GM19452 (cell line): ENCODE measurements around the gene MAST4.

Experiments used
- ATAC-seq: cut with Tn5 transposase; IDR thresholded peaks from one replicate; pipeline ENCODE4 v1.9.1; 2021; ENCODE audit not compliant: unreplicated experiment

MAST4 gene

DNA sequence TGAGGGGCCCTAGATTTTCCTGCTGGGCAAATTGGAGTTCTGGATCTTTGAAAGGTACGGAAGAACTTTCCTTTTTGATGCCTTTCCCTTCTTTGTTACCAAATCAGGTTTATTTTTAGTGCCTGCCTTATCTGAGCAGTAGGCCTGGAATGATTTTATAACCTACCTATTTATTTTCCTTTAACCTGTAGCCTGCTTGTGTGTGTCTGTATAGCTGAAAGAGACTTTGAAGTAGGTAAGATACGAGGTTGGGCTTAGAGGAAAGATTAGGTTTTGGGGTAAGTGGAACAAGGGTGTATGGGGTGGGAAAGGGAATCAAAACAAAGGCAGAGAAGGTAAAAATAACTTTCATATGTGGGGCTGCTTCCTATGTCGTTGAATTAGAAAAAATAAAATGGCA lies 389.2 kb downstream of the MAST4 start:
- no peak for ATAC-seq

DNA sequence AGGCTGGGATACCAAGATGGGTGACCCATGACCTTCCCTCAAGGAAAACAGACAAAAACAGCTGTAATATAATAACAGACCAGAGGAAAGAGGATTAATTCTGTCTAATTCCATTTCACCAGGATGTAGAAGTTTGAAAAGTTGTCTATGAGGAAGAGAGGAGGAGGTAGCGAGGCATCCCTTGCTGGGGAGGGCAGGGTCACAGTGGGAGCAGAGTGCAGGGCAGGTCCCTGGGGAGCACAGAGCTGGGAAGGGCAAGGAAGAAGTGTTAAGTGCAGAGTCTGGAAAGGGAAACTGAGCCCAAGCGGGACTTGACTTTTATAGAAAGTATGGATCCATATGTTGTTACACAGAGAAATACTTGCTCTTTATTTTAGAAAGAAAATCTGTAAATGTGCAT lies 389.8 kb downstream of the MAST4 start:
- ATAC-seq, result no peak

DNA sequence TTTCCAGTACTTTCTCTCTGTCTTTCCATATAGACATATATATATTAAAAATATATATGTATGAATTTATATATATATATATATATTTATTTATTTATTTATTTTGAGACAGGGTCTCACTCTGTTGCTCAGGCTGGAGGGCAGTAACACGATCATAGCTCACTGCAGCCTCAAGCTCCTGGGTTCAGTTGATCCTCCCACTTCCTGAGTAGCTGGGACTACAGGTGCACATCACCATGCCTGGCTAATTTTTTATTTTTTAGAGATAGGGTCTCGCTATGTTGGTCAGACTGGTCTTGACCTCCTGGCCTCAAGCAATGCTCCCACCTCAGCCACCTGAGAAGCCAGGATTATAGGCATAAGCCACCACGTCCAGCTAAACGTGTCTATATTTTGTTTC lies 390.3 kb downstream of the MAST4 start:
- no peak for ATAC-seq

DNA sequence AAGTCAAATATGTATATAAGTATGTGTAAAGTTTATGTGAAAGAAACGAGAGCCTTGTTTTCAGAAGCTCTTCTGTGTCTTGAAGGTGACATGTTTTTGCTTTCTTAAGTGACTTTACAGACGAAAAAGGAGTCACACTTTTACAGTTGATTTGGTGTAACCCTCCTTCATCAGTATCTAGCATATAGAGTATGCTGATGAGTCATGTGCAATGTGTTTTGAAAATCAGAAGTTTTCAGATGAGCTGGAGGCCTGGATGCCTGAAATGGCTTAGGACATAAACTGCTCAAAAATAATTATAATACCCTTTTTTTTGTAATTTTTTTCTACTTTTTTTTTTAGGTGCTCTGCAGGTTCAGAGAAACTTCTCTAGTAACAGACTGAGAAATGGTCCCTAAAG lies 390.9 kb downstream of the MAST4 start:
- ATAC-seq, result no peak

DNA sequence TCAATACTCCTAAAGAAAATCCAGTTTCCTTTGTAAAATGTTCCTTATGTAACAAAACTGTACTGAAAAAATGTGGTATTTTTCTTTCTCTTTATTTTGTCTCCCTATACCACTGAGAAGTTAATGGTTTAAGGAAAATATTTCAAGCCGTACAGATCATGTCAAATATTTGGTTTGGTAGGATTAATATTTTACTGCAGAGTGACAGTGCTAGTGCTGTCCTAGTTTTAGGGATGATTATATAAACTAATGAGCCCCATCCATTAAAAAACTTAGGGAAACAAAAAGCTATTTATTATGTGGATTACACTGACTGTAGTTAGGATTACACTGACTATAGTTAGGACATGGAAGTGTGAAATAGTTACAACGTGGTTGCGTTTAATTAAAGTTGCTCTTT lies 391.3 kb downstream of the MAST4 start:
- no peak for ATAC-seq

DNA sequence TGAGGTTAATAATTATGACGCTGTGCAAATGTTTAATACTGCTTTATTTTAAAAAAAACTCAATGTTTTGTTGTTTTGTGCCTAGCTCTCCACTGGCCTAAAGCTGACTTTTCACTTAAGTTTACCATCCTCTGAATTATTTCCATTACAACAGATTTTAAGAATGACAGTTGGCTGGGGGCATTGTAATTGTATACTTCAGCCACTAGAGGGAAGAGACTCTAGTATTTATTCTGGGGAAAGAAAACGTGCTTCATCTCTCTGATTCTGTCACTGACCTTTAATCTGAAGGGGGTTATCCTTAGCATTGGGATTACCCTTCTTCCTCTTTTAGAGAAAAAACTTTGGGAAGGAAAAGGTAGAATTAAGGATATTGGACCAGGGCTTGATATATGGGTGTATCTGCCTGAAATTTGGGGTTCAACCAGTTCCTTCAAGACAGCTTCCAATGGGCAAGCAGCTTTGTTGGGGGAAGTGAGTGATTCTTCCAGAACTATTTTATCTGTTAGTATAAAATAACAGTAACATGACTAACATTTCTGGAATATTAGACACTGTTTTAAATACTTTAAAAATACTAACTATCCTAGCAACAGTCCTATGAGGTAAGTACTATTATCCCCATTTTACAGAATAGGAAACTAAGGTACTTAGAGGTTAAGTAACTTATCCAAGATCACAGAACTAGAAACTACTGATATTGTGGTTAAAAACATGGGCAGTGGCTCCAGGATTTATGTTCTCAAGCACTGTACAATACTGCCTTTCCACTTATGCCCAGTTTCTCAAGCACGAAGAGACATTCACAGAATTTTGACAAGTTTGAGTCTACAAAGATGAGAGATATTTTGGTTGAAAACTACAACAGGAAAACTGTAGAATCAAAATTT lies 392.0 kb downstream of the MAST4 start:
- ATAC-seq, result no peak

DNA sequence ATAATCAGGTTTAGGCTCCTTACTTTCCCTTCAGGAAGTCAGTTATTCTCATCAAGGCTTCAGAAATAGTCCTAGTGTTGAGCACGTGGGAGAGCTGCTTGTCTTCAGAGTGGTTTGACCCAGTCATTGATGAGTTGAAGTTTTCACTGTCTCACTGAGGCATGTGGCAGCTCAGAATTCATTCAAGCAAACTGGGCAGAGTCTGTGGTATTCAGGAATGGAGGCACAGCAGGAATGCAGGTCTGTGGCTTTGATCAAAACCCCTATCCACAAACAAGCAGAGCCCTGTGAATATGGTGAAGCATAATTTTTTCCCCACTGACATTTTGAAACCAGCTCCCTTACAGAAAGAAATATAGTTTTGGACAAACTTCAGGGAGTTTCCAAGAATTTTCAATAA lies 393.1 kb downstream of the MAST4 start:
- no peak for ATAC-seq

DNA sequence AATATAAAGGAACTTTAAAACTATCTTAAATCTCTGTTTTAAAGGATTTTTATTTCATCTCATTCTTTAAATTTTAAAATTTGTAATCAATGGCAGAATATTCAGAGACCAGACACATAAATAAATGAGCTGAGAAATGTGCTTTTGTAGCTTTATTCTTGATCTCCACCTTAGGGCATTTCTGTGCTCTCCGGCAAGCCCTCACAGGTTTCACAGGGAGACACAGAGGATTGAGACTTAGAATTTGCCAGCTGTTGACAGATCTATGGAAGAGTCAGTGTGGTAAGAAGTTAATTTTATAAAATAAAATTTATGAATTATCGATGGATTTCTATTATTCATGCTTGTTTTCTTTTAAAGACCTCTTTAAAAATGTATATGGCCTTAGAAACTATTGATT lies 393.6 kb downstream of the MAST4 start:
- no peak for ATAC-seq

DNA sequence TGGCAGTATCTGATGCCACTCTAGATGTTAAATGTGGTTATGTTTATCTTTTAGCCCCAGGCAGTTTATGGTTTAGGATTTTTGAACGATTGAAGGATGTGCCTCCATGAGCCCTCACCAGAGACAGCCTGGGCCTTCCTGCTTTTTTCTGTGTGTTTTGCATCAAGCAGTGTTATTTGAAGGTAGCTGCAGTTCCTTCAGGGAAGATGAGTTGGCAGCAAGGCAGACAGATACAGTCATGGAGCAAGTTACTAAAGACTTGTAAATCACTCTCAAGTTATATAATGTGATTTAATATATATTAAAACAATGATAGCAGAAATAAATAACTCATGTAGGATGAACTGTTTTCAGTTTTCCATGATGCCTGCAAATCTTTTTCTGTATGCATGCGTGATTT lies 395.6 kb downstream of the MAST4 start:
- no peak for ATAC-seq

DNA sequence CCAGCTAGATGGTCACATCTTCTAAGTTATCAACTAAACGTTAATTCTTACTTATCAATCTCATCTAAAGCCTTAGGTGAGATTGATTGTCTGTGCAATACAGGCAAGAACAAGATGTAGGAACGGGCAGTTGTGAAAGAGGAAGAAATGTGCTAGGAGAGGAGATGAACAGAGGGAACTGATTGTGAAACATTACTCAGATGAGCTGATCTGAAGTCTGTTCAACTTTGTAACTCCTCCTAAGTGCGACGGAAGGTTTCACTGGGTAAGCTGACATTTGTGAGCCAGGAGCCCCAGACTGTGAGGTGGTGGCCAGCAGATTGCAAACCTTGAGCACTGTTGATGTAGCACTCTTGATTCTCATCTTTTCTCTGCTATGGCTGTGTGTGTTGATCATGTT lies 396.4 kb downstream of the MAST4 start:
- ATAC-seq, result no peak

DNA sequence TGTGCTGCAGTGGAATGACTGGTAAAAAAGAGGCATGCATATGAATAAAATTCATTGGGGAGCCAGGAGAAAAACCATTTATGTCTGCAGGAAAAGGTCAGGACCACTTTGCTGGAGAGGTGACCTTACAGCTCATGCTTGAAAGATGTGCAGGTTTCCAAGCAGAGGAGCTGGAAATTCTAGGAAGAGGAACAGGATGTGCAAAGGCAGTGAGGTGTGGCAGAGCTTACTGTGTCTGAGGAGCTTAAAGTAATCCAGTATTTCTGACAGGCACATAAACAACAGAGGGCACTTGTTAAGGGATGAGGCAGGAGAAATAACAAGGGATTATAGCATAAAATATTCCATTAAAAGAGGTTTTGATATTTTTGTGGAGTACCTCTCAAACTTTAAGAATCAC lies 397.3 kb downstream of the MAST4 start:
- ATAC-seq, result no peak

DNA sequence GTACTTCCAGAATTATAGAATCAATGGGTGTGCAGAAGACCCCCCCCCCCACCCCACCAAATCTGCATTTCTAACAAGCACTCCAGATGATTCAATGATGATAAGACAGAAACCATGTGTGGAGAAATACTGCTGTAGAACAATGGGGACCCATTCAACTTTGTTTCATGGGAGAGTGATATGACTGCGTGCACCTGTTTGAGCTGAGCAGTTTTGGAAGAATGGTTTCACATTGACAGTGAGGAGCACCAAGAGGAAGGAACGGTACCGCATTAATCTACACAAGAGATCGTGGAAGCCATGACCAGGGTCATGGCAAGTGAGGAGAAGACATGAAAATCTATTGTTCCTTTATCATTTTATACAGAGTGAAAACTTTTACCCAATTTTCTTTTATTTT lies 397.7 kb downstream of the MAST4 start:
- ATAC-seq, result no peak

DNA sequence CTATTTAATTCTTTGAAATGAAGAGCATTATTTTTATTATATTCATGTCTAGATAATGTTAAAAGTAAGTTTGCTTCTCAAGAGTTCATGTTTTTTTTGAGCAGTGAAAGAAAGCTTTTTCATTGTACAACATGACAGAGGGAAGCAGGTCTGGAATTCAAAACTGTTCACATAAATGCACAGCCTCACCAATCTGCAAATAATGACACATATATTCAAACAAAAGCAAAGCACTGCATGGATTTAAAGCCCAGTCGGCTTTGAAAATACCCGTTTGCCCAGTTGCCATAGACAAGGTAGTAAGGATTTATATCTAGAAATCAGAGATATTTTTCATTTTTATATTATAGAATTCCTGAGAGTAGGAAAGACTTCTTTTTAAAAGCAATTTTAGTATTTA lies 398.6 kb downstream of the MAST4 start:
- ATAC-seq, result no peak

DNA sequence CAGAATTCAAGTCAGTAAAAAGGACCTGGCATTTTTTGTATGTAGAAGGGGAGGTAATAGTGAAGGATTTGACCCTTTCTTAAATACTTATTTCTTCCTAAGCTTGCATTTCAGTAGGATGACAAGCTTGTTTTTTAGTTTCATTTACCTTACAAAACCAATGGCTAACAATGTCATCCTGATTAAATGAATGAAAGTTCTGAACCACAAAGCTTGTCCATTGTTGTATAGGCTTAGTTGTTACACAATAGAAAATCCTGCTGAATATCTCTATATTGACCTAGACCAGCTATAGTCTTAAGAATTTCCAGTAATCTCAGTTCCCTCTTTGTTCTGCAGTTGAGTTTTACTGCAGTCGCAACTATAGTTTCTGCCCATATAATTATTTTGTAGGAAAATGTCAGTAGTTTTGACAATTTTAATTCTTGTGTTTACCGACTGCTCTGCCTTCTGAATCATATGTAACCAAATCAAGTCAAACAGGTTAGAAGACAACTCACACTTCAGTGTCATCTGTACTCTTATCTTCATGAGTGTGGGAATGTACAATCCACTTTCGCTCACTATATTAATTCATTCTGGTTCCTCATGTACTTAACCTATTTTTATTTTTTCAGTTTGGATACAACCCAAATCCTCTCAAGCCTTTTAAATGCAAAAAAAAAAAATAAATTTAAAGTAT lies 404.7 kb downstream of the MAST4 start:
- no peak for ATAC-seq

DNA sequence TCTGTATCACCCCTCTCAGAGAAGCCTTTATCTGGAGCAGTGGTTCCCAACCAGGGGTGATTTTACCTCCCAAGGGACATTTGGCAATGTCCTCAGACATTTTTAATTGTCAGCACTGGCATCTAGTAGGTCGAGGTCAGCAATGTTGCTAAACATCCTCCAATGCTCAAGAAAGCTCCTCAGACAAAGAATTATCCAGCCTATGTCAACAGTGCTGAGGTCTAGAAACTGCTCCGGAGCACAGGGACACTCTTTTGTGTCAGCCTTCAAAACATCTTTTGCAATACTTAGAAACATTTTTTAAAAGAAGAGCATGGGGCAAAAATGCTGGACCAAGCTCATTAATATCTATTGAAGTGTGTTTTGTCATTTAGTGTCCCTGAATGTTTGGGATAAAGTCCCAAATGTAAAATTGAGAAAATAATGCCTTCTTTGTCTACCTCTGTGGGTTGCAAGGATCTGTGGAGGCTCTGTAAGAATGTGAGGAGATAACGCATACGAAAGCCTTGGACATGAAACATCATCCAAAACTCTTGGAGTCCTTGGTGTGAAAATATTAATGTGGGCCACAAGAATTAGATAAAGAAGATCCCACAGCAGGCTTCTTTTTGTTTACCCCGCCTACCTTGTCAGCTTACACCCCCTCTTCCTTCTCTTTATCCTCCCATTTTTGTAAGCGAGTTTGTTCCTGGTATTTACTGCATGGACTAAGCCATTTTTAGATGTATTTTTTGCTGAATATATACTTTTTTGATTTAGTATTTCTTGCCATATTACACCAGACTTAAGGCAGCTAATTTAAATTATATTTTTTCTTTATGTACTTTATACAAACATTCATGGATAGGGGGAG lies 406.9 kb downstream of the MAST4 start:
- no peak for ATAC-seq

DNA sequence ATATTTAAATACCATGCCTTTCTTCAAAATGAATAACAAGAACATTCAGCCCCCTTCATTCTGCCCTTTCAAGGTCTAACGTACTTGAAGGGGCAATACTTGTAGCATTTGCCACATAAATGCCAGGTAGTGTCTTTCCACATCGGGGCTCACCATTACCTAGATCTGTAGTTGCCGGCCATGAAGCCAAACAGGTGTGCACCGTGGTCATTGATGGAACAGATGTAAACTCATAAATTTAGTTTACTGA lies 407.4 kb downstream of the MAST4 start:
- no peak for ATAC-seq

DNA sequence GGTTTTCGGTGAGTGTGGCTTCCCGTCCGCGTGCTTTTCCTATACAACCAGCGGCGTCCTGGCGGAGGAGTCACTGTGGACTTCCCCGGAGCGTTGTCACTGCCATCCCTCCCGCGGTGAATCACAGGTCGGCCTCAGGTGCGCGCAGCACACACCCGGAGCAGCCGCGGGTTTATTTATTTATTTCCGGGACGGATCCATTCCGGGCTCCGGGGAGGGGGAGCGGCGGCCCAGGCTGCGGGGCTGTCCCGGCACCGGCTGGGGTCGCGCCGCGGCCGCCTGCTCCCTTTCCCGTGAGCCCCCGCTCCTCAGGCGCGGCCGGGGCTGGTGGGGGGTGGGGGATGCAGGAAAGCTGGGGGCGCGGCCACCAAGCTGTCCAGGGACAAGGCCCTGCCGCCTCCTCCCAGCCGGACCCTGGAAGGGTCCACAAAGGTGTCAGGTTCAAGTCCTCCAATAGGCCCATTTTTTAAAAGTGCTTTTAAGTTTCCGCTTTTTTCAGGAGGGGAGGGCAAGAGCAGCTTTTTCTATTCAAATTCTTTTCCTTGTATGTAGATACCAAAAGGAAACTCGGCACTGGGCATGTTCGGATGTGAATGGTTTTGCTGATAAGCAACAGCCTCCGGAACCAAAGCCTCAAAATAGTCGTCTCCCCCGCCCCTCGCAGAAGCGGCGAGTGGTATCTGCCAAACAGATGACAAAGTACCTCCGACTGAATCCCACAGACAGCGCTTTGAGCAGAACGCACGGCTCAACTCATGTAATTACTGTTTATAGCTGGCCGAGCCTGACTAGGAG lies 407.9 kb downstream of the MAST4 start:
- ATAC-seq, result peak; percentile 64

DNA sequence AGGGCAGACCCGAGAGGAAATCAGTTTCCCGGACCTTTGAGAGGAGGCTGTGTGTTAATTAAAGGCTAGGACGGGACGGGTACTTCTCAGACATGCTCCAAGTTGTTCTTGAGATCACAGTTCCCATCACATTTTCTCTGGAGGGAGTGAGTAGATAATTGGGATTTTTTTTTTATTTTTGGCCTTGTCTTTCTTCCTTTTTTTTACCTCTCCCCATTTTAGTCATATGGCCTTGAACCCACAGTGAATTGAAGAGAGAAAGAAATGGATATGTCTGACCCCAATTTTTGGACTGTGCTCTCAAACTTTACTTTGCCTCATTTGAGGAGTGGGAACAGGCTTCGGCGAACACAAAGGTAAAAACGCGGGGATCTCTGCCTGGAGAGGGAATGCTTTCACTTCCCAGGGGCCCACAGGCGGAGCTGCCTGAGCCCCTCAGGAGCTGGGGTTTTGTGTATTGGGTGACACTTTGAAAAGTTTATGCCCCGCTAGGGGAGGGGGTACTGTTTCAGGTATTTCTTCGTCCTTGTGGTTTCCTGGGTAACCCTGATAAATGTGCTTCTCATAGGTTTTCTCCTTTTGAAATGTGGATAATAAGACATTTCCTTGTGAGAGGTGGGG lies 408.6 kb downstream of the MAST4 start:
- no peak for ATAC-seq

DNA sequence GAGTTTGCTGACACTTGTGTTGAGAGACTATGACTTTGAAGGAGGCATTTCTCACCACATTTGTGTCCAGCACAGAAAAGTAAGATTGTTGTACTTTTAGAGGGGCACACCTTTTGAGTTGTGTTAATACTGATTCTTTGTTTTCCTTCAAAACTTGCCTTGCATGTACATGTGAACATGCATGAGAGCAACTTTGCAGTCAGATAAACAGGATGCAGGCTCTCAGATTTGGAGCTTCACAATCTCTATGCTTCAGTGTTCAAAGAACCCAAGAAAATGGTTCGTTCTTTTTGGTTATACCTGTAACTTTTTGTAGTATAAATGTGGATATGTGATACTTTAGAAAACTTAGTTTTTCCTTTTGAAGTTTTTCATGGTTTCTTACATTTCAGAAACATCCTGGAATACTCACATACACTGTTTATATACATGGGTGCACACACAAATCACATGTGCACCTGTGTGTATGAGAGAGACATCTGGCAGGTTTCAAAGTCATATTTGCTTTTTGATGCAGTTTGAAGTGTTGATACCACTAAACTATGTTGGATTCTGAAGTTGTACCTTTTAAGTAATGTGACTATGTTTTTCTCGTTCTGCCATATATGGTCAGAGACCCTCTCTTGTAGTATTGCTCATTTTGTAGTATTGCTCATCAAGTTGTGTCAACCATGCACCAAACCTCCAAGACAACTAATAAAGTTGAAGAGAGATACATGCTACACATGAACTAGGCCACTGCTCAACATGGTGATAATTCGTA lies 409.7 kb downstream of the MAST4 start:
- no peak for ATAC-seq

DNA sequence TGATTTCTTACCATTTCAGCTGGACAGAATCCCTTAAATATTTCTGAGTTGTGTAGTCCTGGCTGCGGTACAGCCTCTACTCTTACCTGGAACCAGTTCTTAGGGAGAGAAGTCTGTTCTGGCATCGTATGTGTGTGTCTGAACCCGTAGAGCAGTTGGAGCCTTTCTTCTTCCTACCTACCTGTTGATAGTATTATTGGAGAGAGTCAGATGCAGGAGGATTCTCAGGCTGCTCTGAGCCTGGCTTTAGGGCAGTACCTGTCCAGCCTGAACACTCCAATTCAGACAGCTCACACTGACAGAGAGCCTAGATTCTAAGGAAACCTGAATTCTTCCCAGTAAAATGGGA lies 410.3 kb downstream of the MAST4 start:
- no peak for ATAC-seq
